ENCODE results near the gene IPCEF1.
"Not testable (repeated sequence)": the region's sequence is repeated elsewhere in the genome, so short reads cannot be mapped to it uniquely, and the experiment has no call there.

IPCEF1 gene

GRCh38 chr6:154246723-154247118 is 109.9 kb downstream of the IPCEF1 start:
- no peak for DNase-seq (ENCODE audit: low spot score)

- no peak for DNase-seq (ENCODE audit: low spot score)
Measured at GRCh38 chr6:154245506-154245905, 111.1 kb downstream of the IPCEF1 start.

- no peak for DNase-seq (ENCODE audit: low spot score)
Measured at GRCh38 chr6:154243793-154244750, 112.5 kb downstream of the IPCEF1 start.

GRCh38 chr6:154242617-154243357 is 113.8 kb downstream of the IPCEF1 start:
- no peak for DNase-seq (ENCODE audit: low spot score)

GRCh38 chr6:154241581-154241980 is 115.0 kb downstream of the IPCEF1 start:
- no peak for DNase-seq (ENCODE audit: low spot score)

- DNase-seq (ENCODE audit: low spot score): not testable (repeated sequence)
Measured at GRCh38 chr6:154241061-154241460, 115.5 kb downstream of the IPCEF1 start.

- DNase-seq (ENCODE audit: low spot score): peak; percentile 38
Measured at GRCh38 chr6:154239392-154239791, 117.2 kb downstream of the IPCEF1 start.

GRCh38 chr6:154238831-154239230 is 117.8 kb downstream of the IPCEF1 start:
- no peak for DNase-seq (ENCODE audit: low spot score)

GRCh38 chr6:154236646-154237301 is 119.8 kb downstream of the IPCEF1 start:
- DNase-seq (ENCODE audit: low spot score): no peak

- DNase-seq (ENCODE audit: low spot score): no peak
Measured at GRCh38 chr6:154234019-154234772, 122.4 kb downstream of the IPCEF1 start.

GRCh38 chr6:154233383-154233782 is 123.2 kb downstream of the IPCEF1 start:
- no peak for DNase-seq (ENCODE audit: low spot score)

- no peak for DNase-seq (ENCODE audit: low spot score)
Measured at GRCh38 chr6:154232013-154232910, 124.3 kb downstream of the IPCEF1 start.

- DNase-seq (ENCODE audit: low spot score): no peak
Measured at GRCh38 chr6:154230910-154231595, 125.5 kb downstream of the IPCEF1 start.

GRCh38 chr6:154230393-154230792 is 126.2 kb downstream of the IPCEF1 start:
- DNase-seq (ENCODE audit: low spot score): no peak

- DNase-seq (ENCODE audit: low spot score): no peak
Measured at GRCh38 chr6:154229786-154230185, 126.8 kb downstream of the IPCEF1 start.

- DNase-seq (ENCODE audit: low spot score): no peak
Measured at GRCh38 chr6:154228521-154228905, 128.1 kb downstream of the IPCEF1 start.

- DNase-seq (ENCODE audit: low spot score): no peak
Measured at GRCh38 chr6:154227862-154228520, 128.6 kb downstream of the IPCEF1 start.

- DNase-seq (ENCODE audit: low spot score): no peak
Measured at GRCh38 chr6:154226461-154226860, 130.1 kb downstream of the IPCEF1 start.

GRCh38 chr6:154223296-154223695 is 133.3 kb downstream of the IPCEF1 start:
- no peak for DNase-seq (ENCODE audit: low spot score)

- DNase-seq (ENCODE audit: low spot score): no peak
Measured at GRCh38 chr6:154222716-154223115, 133.9 kb downstream of the IPCEF1 start.
